Stimulated activated CD4-positive, alpha-beta T cell treated with anti-CD3 and anti-CD28 coated beads, Interleukin-4, amount 100 ng/mL, for 48 hours (primary cell): ENCODE measurements around the gene ABLIM1.

Source experiments
- DNase-seq, 2 donors: peaks; one replicate each; pipeline ENCODE4 v3.0.0-alpha.2; 2020; ENCODE audit warnings: low read depth in 2 of 2

The ABLIM1 gene

DNA sequence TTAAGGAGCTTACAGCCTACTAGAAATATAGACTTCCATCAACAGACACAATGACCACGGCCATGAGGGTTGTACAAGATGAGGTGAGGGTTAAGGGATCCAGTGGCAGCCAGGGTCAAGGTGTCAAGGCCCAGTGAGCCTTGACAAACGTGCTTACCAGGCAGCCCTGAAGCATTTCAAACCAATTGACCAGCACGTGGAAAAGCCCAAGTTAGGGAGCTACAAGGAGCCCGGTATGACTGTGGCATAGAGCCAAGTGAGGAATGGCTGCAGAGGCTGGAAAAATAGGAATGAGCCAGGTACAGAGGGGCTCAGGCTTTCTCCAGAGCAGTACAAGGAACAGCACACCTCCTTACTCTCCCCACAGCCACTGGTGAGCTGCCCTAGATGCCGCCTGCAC, 266.5 kb downstream of the ABLIM1 start:
- DNase-seq: no peak

DNA sequence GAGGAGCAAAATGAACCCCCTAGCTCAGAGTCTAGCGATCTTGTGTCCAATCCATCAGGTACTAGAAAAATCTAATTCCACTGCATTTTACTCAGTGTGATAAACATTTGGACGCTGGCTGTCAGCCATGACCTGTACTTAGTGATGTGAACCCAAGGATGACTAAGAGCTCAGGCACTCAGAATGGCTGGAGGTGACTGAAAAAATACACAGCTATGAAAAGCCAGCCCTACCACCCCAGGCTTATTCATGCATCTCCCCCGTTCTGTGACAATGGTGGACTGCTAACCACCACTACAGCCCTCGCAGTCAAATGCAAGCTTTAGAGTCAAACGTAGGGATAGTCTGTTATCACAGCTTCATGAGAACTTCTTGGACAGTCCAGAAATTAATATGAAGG, 268.6 kb downstream of the ABLIM1 start:
- DNase-seq: no peak

DNA sequence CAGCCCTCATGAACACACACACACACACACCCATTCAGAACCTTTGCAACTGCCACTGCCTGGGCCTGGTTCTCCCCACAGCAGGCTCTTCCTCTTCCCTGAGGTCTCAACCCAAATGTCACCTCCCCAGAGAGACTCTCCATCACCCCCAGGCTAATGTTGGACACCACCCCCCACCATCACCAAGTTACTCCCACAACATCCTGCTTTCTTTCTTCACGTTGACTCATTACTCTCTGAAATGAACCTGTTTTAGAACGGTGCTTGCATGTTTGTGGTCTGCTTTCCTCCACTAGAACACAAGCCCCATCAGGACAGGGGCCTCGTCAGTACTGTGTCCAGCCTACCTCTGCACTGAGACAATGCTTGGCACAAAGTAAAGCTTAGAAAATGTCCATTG, 269.8 kb downstream of the ABLIM1 start:
- DNase-seq: no peak

DNA sequence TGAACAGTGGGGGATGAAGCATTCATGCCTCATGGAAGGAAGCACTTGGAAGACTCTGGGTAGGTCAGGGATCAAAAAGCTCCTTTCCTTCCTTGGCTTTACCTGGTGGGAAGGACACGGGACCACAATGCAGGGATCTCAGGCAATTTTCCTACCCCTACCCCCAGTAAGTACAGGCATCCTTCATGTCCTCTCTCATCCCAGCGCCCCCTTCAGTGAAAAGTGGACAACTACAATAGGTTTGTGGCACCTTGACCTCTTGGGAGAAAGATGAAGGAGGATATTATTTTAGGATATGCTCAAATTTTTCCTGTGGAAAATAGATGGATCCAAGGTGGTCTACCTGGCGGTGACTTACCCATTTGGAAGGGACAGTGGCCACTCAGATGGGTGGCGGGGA, 270.3 kb downstream of the ABLIM1 start:
- DNase-seq: no peak

DNA sequence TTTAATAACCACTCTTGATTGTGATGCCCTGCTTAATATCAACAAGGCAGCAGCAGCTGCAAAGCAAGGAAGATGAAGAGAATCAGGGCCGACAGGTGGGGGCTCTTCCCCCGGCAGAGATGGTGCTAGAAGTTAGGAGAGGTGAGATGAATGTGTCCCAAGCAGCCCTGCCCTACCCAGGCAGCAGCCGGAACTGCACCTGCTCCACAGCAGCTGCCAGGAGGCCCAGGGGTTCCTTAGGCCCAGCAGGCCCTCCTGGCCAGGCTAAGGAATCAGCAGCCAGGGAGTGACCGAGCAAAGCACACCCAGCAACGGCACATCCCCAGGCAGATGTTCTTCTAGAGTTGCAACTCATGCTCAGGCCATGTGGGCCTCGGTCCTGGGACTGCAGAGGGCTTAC, 271.6 kb downstream of the ABLIM1 start:
- no peak for DNase-seq

DNA sequence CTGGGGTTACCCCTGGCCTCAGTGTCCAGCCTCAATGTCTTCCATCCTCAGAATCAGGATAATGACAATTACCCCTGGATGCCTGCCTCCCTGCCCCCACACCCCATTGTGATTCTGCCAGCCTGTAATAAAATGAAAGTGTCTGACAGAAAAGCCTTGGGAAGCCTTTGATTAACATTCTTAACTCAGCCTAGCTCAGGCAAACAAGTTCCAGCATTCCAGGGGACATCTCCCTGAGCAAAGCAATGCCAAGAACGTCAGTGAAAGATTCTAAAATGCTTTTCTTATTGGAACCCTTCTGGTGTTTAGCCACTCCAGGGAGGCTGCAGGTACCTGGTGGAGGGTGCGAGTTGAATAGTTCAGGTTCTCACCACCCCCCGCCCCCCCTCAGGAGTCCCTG, 272.5 kb downstream of the ABLIM1 start:
- no peak for DNase-seq

DNA sequence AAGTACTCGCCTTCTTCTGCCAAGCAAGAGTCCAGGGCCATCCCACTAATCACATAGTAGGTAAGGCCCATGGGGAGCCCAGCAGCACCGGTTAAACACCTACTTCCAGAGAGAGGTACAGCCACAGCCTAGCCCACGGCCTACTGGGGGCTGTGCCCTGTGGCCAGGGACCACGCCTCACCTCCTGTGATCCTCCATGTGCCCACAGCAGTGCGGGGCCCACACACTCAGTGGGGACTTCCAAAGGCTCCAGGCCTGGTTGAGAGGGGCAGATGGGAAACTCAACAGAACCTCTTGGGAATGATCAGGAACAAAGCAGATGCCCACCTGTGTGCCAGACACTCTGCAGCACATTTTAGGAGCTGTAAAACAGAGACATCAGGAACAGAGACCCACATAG, 273.5 kb downstream of the ABLIM1 start:
- DNase-seq: no peak

DNA sequence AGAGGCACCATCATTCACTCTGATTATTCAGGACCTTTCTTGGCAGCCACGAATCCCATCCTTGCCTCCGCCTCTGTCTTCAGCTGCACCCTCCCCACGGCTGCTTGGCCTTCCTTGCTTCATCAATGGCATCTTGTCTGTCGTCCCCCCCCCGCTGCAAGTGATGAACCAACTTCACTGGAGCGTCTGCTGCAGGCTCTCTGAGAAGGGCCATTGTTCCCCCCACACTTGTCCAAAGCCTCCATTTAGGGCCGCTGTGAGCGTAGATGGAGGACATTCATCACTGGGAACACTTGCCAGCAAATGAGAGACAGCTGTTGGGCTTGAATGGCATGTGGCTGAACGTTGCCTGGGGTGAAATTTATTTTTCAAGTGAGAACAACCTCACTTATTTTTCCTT, 273.9 kb downstream of the ABLIM1 start:
- no peak for DNase-seq
